Measurements from ENCODE around the gene CYP27B1.
"Not testable (repeated sequence)": the region's sequence is repeated elsewhere in the genome, so short reads cannot be mapped to it uniquely, and the experiment has no call there.

- TF ChIP-seq CTCF, POLR2A, POLR2AphosphoS5 (IDR thresholded peaks at IDR 0.05): not testable (repeated sequence)
Observed at GRCh38 chr12:57774634-57775033, 7.8 kb upstream of the CYP27B1 start.

All from breast epithelium (tissue), 3 donors.